D721Med (cell line): ENCODE results near the gene NIPAL3.

ENCODE experiments used
- DNase-seq: peaks from one replicate; pipeline ENCODE4 v3.0.0; 2011; ENCODE audit warnings: low spot score; ENCODE audit not compliant: insufficient read length
- FAIRE-seq: peaks from 2 replicates; lab custom pipeline; 2011; peaks lifted over from hg19 to GRCh38; lab: Jason Lieb, UNC
- TF ChIP-seq, protein P1 (sequence below): IDR thresholded peaks from 2 replicates; pipeline ENCODE4 v1.5.1; 2012; ENCODE audit warnings: mild to moderate bottlenecking, control low read depth; ENCODE audit not compliant: insufficient read depth; ENCODE audit errors: missing control alignments

The NIPAL3 gene

DNA sequence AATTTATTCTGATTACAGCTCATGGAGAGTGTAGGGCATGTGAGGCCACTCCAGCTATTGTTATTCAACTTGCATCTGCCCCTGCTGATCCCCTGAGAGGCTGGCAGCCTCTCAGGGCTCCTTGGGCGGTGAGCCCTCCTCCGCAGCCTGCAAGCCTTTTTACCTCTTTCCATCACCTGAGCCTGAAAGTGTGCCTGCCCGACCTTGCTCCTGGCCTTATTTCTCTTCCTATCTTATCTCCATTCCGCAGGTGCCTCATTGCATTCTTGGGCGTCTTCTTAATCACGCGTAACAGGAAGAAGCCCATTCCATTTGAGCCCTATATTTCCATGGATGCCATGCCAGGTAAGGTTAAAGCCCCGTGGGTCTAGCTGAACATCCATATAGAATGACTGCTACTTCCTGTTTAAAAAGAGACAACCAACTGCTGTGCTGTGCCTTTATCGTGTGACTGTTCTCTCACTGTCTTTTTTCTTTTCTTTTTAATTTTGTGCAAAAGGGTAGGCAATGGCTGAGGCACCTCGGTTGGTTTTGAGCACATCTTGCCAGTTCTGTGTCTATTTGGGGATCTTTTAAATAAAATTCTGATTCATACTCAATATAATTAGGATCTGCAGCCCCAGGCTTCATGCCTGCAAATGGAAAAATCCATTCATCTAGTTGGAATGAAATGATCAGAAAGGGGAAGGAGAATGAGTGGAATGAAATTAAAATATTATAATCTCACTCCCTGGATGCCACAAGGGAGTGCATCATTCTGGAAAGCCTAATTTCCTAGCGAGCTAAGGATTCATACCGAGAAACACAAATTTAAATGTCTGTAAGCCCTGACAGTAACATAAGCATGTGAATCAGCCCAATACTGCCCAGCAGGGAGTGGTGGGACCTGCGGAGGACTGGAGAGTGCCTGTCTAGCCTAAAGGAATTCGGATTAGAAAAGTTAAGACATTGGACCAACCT lies 48.5 kb downstream of the NIPAL3 start:
- no peak for DNase-seq
- TF ChIP-seq, protein P1, sequence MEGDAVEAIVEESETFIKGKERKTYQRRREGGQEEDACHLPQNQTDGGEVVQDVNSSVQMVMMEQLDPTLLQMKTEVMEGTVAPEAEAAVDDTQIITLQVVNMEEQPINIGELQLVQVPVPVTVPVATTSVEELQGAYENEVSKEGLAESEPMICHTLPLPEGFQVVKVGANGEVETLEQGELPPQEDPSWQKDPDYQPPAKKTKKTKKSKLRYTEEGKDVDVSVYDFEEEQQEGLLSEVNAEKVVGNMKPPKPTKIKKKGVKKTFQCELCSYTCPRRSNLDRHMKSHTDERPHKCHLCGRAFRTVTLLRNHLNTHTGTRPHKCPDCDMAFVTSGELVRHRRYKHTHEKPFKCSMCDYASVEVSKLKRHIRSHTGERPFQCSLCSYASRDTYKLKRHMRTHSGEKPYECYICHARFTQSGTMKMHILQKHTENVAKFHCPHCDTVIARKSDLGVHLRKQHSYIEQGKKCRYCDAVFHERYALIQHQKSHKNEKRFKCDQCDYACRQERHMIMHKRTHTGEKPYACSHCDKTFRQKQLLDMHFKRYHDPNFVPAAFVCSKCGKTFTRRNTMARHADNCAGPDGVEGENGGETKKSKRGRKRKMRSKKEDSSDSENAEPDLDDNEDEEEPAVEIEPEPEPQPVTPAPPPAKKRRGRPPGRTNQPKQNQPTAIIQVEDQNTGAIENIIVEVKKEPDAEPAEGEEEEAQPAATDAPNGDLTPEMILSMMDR = no peak
- FAIRE-seq = no peak

DNA sequence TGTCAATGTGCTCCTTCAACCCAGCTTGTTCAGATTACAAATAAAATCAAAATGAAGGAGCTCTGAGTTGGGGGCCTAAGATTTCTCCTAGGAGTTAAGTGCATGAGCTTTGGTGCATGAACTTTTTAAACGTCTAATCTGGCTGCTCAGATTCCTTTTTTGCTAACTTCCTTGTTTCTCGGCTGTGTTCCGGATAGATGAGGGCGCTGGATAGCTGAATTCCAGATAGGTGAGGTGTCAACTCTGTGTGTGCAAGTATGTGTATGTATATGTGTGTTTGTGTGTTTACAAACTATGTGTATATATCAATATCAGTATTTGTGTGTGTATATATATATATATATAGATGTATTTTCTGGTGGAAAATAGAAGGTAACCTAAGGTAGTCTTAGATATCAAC lies 49.5 kb downstream of the NIPAL3 start:
- TF ChIP-seq, protein P1 = no peak
- FAIRE-seq (no peak), DNase-seq (no peak)

DNA sequence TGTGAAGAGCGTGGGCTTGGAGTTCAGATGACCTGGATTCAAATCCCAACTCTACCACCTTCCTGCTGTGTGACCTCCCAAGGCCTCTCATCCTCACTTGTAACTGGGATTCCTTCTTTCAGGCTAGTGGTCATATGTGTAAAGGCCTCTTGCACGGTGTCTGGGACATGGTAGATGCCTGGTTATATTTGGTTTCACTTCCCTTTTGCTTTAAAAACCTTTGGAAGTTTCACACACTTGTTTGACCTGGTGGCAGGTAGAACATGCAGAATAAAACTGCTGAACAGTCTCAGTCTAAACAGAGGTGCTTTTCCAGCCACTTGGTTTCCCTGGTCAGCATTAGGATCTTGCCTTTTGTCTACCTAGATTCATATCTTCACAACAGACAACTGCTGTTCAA lies 50.0 kb downstream of the NIPAL3 start:
- DNase-seq = no peak
- TF ChIP-seq, protein P1 = no peak
- FAIRE-seq = no peak

DNA sequence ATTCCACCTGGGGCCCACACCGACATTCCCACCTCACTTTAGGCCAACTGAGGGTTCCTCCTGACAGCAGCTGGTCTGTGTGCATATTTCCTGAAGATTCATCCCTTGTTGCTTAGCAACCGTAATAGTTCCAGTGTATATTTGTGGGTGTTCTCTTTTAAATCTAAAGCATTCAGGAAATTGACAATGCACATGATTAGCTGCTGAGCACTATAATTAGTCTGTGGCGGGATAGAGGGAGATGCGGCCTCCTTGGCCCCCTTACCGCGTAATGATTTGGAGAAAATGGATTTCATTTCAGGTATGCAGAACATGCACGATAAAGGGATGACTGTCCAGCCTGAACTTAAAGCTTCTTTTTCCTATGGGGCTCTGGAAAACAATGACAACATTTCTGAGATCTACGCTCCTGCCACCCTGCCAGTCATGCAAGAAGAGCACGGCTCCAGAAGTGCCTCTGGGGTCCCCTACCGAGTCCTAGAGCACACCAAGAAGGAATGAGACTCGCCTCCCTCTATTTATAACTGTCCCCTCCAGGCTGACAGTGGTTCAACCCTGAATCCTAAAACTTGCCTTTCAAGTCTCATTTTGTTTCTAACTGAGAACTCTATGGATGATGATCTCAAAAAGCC lies 53.2 kb downstream of the NIPAL3 start:
- no peak for DNase-seq
- FAIRE-seq = no peak
- TF ChIP-seq, protein P1 = no peak

DNA sequence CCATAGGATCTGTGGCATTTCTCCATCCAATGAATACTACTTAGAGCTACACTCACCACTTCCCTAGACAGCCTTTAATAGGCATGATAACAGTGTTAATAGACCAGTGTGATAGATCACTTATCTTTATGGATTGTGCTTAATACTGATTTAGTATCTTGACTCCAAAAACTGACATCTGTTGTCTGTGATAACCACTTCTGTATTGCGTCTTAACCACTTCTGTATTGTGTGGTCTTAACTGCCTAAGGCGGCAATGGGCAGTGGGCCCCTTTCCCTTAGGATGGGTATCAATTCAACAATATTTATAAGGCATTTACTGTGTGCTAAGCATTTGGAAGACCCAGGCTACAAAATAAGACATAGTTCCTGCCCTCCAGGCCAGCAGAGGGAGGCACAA lies 55.0 kb downstream of the NIPAL3 start:
- no peak for FAIRE-seq
- DNase-seq = no peak
- TF ChIP-seq, protein P1 = no peak

DNA sequence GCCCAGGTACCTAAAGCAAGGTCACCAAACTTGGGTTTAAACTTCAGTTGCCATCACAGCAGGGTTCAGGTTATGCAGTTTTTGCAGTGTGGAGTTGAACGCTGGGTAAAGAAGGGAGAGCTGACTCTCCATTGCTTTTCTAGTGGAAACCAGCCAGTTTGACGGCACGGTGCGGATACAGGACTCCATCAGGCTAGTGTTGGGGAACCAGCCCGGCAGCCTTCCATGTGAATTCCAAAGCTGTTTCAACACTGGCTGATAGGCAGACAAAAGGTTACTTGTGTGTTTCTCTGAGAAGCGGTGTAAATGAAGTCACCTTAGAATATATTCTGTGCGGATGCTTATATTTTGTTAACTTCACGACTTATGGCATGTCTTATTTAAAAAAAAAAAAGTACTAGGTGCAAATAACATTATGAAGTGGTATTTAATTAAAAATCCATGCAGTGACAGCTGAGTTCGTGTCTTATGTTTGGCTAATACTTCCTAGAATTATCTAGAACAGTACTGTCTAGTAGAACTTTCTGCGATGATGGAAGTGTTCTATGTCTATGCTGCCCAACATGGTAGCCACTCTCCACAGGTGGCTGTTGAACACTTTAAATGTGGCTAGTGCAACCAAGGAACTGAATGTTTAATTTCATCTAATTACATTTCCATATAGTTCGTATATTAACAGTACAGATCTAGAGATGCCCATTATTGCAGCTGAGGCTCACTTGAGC lies 57.1 kb downstream of the NIPAL3 start:
- TF ChIP-seq, protein P1 = no peak
- FAIRE-seq (no peak), DNase-seq (no peak)
